ENCODE results near the gene WDR33. TPM values are rescaled to one million over a fixed set of nuclear protein-coding genes. Genes with fewer than 3 reads are reported as not detected.

Gene WDR33
- total and polyA plus RNA-seq, 9 of the 15 experiments (the other 6 are each of a cell fraction or from before 2014, with no cell fraction given), result 24.2 to 57.4 (median 38.4) TPM

- no peaks in the 10 kb centered on the region for H4K20me1 ChIP-seq (replicated peaks; ENCODE audit: control insufficient read depth, insufficient read depth, low read length)
- ATAC-seq, result no peak
- peaks cover 53% of the 10 kb centered on the region for H3K36me3 ChIP-seq (ENCODE audit: control insufficient read depth, insufficient read depth, low read length)
- 86% methylated on average over 6 of the region's 6 CpGs for WGBS (ENCODE audit: insufficient coverage, low coverage, missing lambda C conversion rate)
- H3K9ac ChIP-seq (ENCODE audit: insufficient read depth in 1 of 2, low read depth in 2 of 2, low read length in 2 of 2), result no peak overlapping the region
- intact Hi-C loops (cut with micrococcal nuclease), result no loop called here
- no peak for FAIRE-seq
- H3K4me1 ChIP-seq (replicated peaks in 1 of 2; ENCODE audit: control insufficient read depth in 2 of 2, insufficient read depth in 2 of 2, low read length in 2 of 2), result no peaks in the 10 kb centered on the region
- TF ChIP-seq AFF4 (CRISPR knock-in tag; IDR thresholded peaks at IDR 0.05), result no peak
- no peak for TF ChIP-seq ZBTB2 (IDR thresholded peaks at IDR 0.05)
- no peak for TF ChIP-seq ZNF280A (IDR thresholded peaks at IDR 0.05; ENCODE audit: low read depth, partially characterized antibody)
- no peak for TF ChIP-seq AFF1 (IDR thresholded peaks at IDR 0.05; ENCODE audit: low read depth in 1 of 2, partially characterized antibody in 2 of 2)
- TF ChIP-seq PCBP1 (IDR thresholded peaks at IDR 0.05; ENCODE audit: low read depth, low read length, poor library complexity, severe bottlenecking), result no peak
- no peak for TF ChIP-seq BCL6 (CRISPR knock-in tag; IDR thresholded peaks at IDR 0.05)
- no peak for TF ChIP-seq ATF3 (IDR thresholded peaks at IDR 0.05)
- TF ChIP-seq ATF3 (CRISPR knock-in tag; conservative IDR thresholded peaks at IDR 0.05), result no peak
- no peaks in the 10 kb centered on the region for H3K79me2 ChIP-seq (ENCODE audit: control insufficient read depth, insufficient read depth, low read length)
- H3K27me3 ChIP-seq (ENCODE audit: control insufficient read depth in 2 of 2, insufficient read depth in 2 of 2, low read length in 2 of 2), result no peaks in the 10 kb centered on the region
- no peak overlapping the region for H3K4me2 ChIP-seq (ENCODE audit: insufficient read depth, low read length)
- no peak overlapping the region for H2AFZ ChIP-seq (ENCODE audit: low read depth, low read length)
- H3K4me3 ChIP-seq, result no peak overlapping the region
- no TSS peak for BruUV-seq (replicated peaks)
- POLR2A ChIA-PET, result interaction anchor here (1.3 kb wide), 1 partner anchor 8 kb away, joined by 3 read pairs; no protein-coding TSS in a partner anchor
- DNase-seq (ENCODE audit: extremely low read depth in 1 of 4, low spot score in 3 of 4), result no peak
- H3K27ac ChIP-seq (ENCODE audit: extremely low read depth, low read depth, low read length), result no peak overlapping the region
- H3K9me1 ChIP-seq (ENCODE audit: control insufficient read depth, insufficient read depth, low read length), result no peaks in the 10 kb centered on the region
- CTCF ChIA-PET (ENCODE audit: low intra/inter-chr PET ratio), result no interaction called here
- in situ Hi-C loops (cut with MboI), result no loop called here
- H3K9me3 ChIP-seq (replicated peaks; ENCODE audit: control insufficient read depth, insufficient read depth, low read depth, low read length), result no peaks in the 10 kb centered on the region
Measured at GRCh38 chr2:127726158-127726880, 84.7 kb downstream of the WDR33 start.
